AG09309 (cell line): Measurements from ENCODE around the gene RAD18.

Experiments
- DNase-seq: peaks from one replicate; pipeline ENCODE4 v3.0.0-alpha.2; 2010; ENCODE audit warnings: low read depth
- H3K4me3 ChIP-seq: 2 replicates; pipeline ENCODE4 v1.5.1; 2011; ENCODE audit warnings: mild to moderate bottlenecking, low read depth, low read length, moderate library complexity; ENCODE audit not compliant: control insufficient read depth
- CTCF ChIP-seq: IDR thresholded peaks from 2 replicates; pipeline ENCODE4 v1.5.1; 2011; ENCODE audit warnings: mild to moderate bottlenecking, low read depth, low read length, inconsistent platforms; ENCODE audit not compliant: insufficient read depth, control insufficient read depth; ENCODE audit errors: missing control alignments

RAD18 gene

DNA sequence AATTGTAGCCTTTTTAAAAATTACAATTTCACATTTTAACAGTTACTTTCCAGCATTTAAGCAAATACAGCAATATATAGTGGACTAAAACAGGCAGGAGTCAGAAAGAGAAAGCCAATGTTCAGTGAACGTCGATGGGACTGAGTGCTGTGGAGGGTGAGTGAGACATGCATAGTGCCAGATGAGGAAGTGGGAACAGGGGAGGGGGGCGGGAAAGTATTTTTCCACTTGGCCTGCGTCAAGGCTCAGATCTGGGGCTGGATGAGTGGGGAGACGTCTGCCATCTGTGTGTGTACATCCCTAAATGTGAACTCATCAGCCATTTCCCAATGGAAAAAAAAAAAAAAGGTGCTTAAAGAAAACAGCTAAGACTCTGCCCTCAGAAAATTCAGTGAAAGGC, 19.2 kb upstream of the RAD18 start:
- no peak for DNase-seq
- no peak overlapping the region for H3K4me3 ChIP-seq
- TF ChIP-seq CTCF: no peak

DNA sequence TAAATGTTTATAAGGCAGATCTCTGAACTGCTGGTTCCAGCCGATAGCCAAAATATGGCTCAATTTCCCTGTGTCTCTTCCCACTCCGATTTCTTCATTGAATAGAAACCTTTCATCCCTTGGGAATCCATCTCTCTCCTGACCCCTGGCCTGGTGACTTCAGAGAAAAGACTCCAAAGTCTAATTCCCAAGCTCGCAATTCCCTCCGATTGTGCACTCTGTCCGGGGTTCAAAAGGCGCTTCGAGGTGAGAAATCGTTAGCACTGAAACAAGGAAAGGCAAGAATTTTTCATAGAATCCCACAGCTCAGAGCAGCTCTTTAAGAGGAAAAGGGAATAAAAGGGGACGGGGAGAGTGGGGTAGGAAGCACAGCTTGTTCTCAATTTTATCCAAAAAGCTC, 18.4 kb upstream of the RAD18 start:
- H3K4me3 ChIP-seq: no peak overlapping the region
- no peak for TF ChIP-seq CTCF
- no peak for DNase-seq

GRCh38 chr3:8981296-8981695, 18.0 kb upstream of the RAD18 start:
- no peak for TF ChIP-seq CTCF
- no peak overlapping the region for H3K4me3 ChIP-seq
- DNase-seq: no peak

GRCh38 chr3:8980756-8981257, 17.5 kb upstream of the RAD18 start:
- H3K4me3 ChIP-seq: no peak overlapping the region
- TF ChIP-seq CTCF: no peak
- DNase-seq: no peak

- no peak for DNase-seq
- TF ChIP-seq CTCF: no peak
- no peak overlapping the region for H3K4me3 ChIP-seq
Measured at GRCh38 chr3:8979262-8979661, 16.0 kb upstream of the RAD18 start.

DNA sequence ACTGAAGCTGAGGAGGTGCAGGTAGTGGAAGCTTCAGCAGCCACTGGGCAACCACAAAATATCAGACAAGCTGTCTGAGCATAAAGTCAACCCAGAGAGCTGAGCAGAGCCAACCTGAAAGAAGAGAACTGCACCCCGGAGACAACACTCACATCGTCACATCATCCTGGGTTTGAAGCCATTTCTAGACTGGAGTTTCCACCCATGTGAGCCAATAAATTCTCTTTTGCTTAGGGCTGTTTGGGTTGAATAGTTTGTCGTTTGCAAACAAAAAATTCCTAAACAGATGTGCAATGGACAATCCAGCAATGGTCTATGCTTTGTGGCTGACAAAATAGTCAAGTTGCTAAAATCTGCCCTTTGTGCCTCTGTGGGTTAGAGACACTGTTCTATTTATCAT, 15.3 kb upstream of the RAD18 start:
- no peak overlapping the region for H3K4me3 ChIP-seq
- no peak for TF ChIP-seq CTCF
- DNase-seq: no peak
